Thyroid gland (tissue), 4 donors: Measurements from ENCODE around the gene CCDC68. TPM values are rescaled to one million over a fixed set of nuclear protein-coding genes. Genes with fewer than 3 reads are reported as not detected.

ENCODE experiments used
- DNase-seq, 2 donors: peaks; one replicate each; pipeline ENCODE4 v3.0.0-alpha.2; 2019
- H3K27ac ChIP-seq, 3 donors: fragments of 200-600 bp; sonication (generic); 1 replicate in 2 of 3; 2 replicates in 1 of 3; pipeline ENCODE4 v1.5.1; 2016 to 2019; ENCODE audit warnings: mild to moderate bottlenecking in 1 of 3, moderate library complexity in 1 of 3
- H3K27me3 ChIP-seq: fragments of 200-600 bp; sonication (generic); one replicate; pipeline ENCODE4 v1.5.1; 2019
- H3K36me3 ChIP-seq, 2 donors: fragments of 200-600 bp; sonication (generic); one replicate each; pipeline ENCODE4 v1.5.1; 2016 to 2019
- H3K4me1 ChIP-seq, 2 donors: fragments of 200-600 bp; sonication (generic); one replicate each; pipeline ENCODE4 v1.5.1; 2017 to 2019
- H3K4me3 ChIP-seq, 3 donors: fragments of 200-600 bp; sonication (generic); replicated peaks in 1 of 3; 1 replicate in 2 of 3; 2 replicates in 1 of 3; pipeline ENCODE4 v1.5.1; 2016; ENCODE audit warnings: mild to moderate bottlenecking in 1 of 3
- H3K9me3 ChIP-seq: fragments of 200-600 bp; sonication (generic); one replicate; pipeline ENCODE4 v1.5.1; 2017
- CTCF ChIP-seq, 6 experiments: fragments of 200-600 bp in 3 of 6; fragments of 450-650 bp in 3 of 6; sonication (generic) in 3 of 6; IDR thresholded peaks; one replicate each; pipeline ENCODE4 v1.5.1; 2016 to 2019; ENCODE audit warnings: antibody characterized with exemption in 6 of 6, mild to moderate bottlenecking in 2 of 6, inconsistent platforms in 1 of 6, moderate library complexity in 1 of 6
- POLR2A ChIP-seq, 2 donors: fragments of 450-650 bp; IDR thresholded peaks; one replicate each; pipeline ENCODE4 v1.6.1; 2017; ENCODE audit warnings: antibody characterized with exemption in 2 of 2, mild to moderate bottlenecking in 2 of 2, moderate library complexity in 1 of 2
- WGBS, 2 donors: methylation state at CpG; one replicate each; pipeline ENCODE4 v1.1.5; 2017; 5-methylcytosine and 5-hydroxymethylcytosine counted together
- intact Hi-C: fragments of 100-400 bp; cut with DNase I; formaldehyde crosslinking; loops from one replicate; pipeline ENCODE4 v1.15.1; 2023
- total RNA-seq, 4 donors: library from RNA; depleted of rRNA; stranded (reverse); fragments of >200 nt; gene quantifications; one replicate each; pipeline ENCODE4 v1.2.3, GENCODE V29; 2016

The CCDC68 gene
- total RNA-seq, 4 donors from 2014 or later: 1.4 to 16.2 (median 3.4) TPM

- Histone ChIP-seq H3K9me3 (no peaks in the 10 kb centered on the region), H3K4me1 (peaks cover 5 to 11% of the 10 kb centered on the region in 2 donors), H3K4me3 (no peak overlapping the region), H3K36me3 (no peaks in the 10 kb centered on the region), H3K27ac (peak overlapping the region in 1 of 3 donors; percentile 12), H3K27me3 (no peaks in the 10 kb centered on the region)
- no peak for TF ChIP-seq POLR2A (IDR thresholded peaks at IDR 0.05)
- TF ChIP-seq CTCF (IDR thresholded peaks at IDR 0.05): no peak
- 29 to 43% methylated on average over 6 of the region's 6 CpGs for WGBS, 2 donors
- intact Hi-C loops: no loop called here
- peak; percentile 5 to 24 for DNase-seq
Observed at GRCh38 chr18:55001394-55002024, 42.2 kb upstream of the CCDC68 start.

- H3K9me3 ChIP-seq: no peaks in the 10 kb centered on the region
- H3K4me1 ChIP-seq: peaks cover 5 to 11% of the 10 kb centered on the region in 2 donors
- intact Hi-C loops: no loop called here
- H3K36me3 ChIP-seq: no peaks in the 10 kb centered on the region
- H3K4me3 ChIP-seq: no peak overlapping the region
- no peaks in the 10 kb centered on the region for H3K27me3 ChIP-seq
- peak; percentile 3 to 37 for DNase-seq
- WGBS, 2 donors: 41 to 62% methylated on average over 5 of the region's 5 CpGs
- no peak for TF ChIP-seq CTCF (IDR thresholded peaks at IDR 0.05)
- no peak for TF ChIP-seq POLR2A (IDR thresholded peaks at IDR 0.05)
- peak overlapping the region in 1 of 3 donors; percentile 74 for H3K27ac ChIP-seq
Observed at GRCh38 chr18:55000529-55000928, 41.3 kb upstream of the CCDC68 start.

- no peaks in the 10 kb centered on the region for H3K36me3 ChIP-seq
- intact Hi-C loops: no loop called here
- no peaks in the 10 kb centered on the region for H3K9me3 ChIP-seq
- TF ChIP-seq CTCF (IDR thresholded peaks at IDR 0.05) (no peak), POLR2A (IDR thresholded peaks at IDR 0.05) (no peak)
- H3K4me3 ChIP-seq: no peak overlapping the region
- H3K27ac ChIP-seq: no peak overlapping the region
- H3K27me3 ChIP-seq: no peaks in the 10 kb centered on the region
- no peak for DNase-seq
- peaks cover 5 to 11% of the 10 kb centered on the region in 2 donors for H3K4me1 ChIP-seq
- 92 to 98% methylated on average over 5 of the region's 5 CpGs for WGBS, 2 donors
Observed at GRCh38 chr18:54999016-54999415, 39.8 kb upstream of the CCDC68 start.

- Histone ChIP-seq H3K9me3 (no peaks in the 10 kb centered on the region), H3K4me1 (peaks cover 0 to 2% of the 10 kb centered on the region in 2 donors), H3K4me3 (no peak overlapping the region), H3K27ac (no peak overlapping the region), H3K27me3 (no peaks in the 10 kb centered on the region), H3K36me3 (no peaks in the 10 kb centered on the region)
- intact Hi-C loops: no loop called here
- DNase-seq: no peak
- WGBS, 2 donors: 94 to 97% methylated on average over 5 of the region's 5 CpGs
- no peak for TF ChIP-seq POLR2A (IDR thresholded peaks at IDR 0.05)
- TF ChIP-seq CTCF (IDR thresholded peaks at IDR 0.05): no peak
Observed at GRCh38 chr18:54995421-54996143, 36.3 kb upstream of the CCDC68 start.

GRCh38 chr18:54991981-54992380, 32.7 kb upstream of the CCDC68 start:
- Histone ChIP-seq H3K9me3 (no peaks in the 10 kb centered on the region), H3K27ac (no peak overlapping the region), H3K4me1 (no peaks in the 10 kb centered on the region), H3K4me3 (no peak overlapping the region), H3K27me3 (no peaks in the 10 kb centered on the region), H3K36me3 (no peaks in the 10 kb centered on the region)
- intact Hi-C loops: no loop called here
- TF ChIP-seq CTCF (IDR thresholded peaks at IDR 0.05): no peak
- no peak for TF ChIP-seq POLR2A (IDR thresholded peaks at IDR 0.05)
- 68 to 74% methylated on average over 4 of the region's 4 CpGs for WGBS, 2 donors
- DNase-seq: no peak
